ENCODE measurements around the gene MGAT5B.

Gene MGAT5B

DNA sequence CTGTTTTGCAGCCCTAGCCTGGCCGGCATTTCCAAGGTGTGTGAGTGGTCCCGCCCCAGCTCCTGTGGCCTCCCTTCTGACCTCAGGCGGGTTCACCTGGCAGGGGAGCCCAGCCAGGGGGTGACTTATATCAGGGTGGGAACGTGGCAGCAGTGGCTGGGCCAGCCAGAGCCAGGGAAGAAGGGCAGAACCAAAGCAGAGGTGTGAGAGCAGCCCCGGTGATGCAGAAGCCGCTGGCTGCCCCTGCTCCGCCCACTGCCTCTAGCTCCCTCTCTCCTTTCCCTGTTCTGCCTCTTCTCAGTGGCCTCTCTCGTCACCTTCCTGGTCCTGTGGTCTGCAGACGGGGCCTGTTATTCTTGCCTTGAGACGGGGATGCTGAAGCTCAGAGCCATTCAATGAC, 12.1 kb downstream of the MGAT5B start:
- DNase-seq (ENCODE audit: low spot score) = no peak

- DNase-seq (ENCODE audit: low spot score) = no peak
Observed at GRCh38 chr17:76880971-76881370, 12.8 kb downstream of the MGAT5B start.

DNA sequence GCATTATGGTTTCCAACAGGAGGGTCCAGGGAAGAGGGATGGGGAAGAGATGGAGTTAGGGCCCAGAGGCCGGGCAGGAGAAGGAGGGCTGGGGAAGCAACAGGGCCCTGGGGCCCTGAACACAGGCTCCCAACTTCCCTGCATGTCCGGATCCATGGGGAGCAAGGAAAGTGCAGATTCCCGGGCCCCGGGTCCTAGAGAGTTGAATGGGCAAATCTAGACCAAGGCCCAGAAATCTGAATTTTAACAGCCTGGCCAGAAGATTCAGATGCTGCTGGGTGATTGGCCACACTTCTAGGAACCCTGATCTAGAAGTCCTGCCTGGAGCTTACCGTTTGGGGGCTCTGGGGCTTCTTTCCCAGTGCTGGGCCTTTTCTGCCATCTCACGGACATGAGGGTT, 13.2 kb downstream of the MGAT5B start:
- DNase-seq (ENCODE audit: low spot score) = no peak

DNA sequence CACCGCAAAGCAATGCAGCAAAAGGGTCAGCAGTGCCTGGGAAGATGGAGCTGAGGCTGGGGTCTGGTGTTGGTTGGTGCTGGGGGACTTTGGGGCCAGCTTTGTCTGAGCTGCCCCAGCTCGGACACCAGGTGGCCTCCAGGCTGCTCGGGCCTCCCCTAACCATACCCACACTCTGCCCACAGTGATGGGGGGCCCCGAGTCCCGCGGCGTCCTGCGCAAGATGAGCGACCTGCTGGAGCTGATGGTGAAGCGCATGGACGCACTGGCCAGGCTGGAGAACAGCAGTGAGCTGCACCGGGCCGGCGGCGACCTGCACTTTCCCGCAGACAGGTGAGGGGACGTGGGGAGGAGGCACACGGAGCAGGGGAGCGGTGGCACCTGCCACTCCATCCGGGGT, 13.8 kb downstream of the MGAT5B start:
- no peak for DNase-seq (ENCODE audit: low spot score)

DNA sequence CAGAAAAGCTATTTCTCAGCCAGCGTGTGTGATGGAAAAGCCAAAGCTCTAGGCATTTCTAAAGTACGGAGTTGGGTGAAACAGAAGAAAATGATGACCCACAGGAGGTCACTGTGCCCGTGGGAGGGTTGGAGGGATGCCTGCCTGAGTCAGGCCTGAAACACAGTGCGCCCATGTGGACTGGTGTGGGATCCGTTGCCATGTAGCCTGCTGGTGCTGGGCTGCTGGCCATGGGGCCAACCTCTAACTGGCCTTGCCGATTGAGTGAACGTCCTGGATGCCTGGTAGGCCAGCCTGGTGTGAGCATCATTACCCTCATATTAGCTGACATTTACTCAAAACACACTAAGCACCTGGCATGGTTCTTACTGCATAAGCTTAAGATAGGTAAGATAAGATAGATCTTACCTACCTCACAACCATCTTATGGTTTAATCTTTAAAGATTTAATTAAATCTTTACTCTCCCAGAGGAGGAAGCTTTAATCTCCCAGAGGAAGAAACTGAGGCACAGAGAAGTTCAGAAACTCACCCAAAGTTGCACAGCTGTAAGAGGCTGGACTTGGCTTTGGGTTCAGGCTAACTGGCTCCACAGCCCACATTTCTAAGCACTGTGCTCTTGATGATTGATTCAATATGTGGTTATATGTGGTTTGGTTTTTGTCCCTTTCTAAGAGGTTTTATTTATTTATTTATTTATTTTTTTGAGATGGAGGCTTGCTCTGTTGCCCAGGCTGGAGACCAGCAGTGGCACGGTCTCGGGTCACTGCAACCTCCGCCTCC, 15.7 kb downstream of the MGAT5B start:
- DNase-seq (ENCODE audit: low spot score) = no peak

- DNase-seq (ENCODE audit: low spot score) = no peak
Observed at GRCh38 chr17:76884995-76885893, 17.0 kb downstream of the MGAT5B start.

DNA sequence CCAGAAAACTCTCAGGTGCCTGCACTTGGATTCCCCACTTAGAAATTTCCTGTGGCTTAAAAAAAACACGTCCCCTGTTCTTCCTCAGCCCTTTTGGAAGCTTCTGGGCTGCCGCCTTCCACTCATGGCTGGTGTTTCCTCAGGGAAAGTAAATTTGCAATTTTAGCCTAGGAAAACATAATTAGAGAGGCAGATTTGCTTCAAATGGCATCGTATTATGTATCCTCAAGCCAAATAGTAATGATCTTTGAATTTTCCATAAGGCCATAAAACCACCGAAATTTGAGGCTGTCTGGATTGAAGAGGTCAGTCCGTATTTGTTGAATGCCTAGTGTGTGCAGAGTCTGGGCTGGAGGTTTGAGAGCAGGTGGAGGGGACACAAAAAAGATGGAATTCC, 17.7 kb downstream of the MGAT5B start:
- no peak for DNase-seq (ENCODE audit: low spot score)

DNA sequence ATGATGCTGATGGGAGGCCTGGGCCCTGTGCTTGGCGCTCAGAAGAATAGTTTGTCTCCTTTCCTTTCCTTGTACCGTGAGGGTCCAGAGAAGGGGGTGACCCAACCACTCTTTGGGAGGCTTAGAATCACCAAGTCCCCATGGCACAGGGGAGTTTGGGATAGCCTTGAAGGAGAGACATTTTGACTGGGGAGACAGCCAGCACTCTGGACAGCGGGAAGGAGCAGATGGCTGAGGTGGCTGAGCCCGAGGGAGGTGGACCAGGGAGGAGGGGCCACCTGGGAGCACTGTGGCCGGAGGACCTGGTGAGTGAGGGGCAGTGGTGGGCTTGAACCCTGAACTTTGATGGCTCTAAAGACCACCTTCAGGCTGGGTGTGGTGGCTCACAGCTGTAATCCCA, 18.2 kb downstream of the MGAT5B start:
- DNase-seq (ENCODE audit: low spot score) = no peak

GRCh38 chr17:76887802-76888201, 19.6 kb downstream of the MGAT5B start:
- no peak for DNase-seq (ENCODE audit: low spot score)

DNA sequence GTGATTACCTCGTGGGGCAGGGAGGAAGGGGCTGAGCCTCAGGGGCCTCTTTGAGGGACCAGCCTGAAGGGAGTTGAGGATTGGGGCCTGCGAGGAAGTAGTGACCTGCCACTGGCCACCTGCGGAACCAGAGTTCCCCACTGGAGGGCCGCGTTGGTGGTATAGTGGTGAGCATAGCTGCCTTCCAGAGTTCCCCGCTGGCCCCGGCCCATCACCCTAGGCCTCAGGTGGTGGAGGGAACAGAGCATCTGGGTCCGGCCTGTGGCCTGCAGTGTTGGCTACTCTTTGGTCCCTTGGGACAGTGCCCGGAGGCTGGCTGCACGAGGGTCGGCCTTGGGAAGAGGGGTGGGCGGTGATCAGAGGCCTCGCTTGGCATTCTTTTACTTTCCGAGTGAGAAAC, 20.5 kb downstream of the MGAT5B start:
- no peak for DNase-seq (ENCODE audit: low spot score)

DNA sequence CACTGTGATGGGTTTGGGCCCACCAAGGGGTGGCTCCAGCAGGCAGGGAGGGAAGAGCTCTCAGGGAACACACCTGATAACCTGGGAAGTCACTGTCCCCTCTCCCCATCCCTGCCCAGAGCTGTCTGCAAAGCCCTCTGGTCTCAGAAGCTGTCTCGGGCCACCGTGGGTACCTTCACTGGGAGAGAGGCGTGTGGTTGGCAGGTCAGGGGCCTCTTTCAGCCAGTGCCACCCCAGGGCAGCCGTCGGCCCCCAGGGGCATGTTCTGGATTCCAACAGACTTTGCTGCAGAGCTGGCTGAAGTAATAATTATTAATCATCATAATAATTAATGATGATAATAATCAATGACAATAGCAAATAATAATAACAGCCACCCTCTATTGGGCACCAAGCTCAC, 21.1 kb downstream of the MGAT5B start:
- DNase-seq (ENCODE audit: low spot score) = no peak

DNA sequence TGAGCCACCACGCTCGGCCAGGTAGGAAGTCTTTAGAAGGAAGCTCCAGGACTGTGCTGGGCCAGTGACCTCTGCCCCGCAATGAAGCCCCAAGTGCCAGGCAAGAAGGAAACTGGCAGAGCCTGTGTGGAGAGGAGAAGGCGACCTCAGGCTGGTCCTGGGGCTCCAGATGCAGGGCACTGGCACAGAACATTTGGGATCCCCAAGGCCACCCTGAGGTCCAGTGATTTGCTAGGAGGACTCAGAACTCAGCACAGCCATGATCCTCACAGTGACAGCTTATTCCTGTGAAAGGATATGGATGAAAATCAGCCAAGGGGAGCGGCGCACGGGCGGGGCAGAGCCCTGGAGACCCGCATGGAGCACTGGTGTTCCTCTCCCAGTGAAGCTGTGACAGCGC, 24.1 kb downstream of the MGAT5B start:
- DNase-seq (ENCODE audit: low spot score) = no peak

DNA sequence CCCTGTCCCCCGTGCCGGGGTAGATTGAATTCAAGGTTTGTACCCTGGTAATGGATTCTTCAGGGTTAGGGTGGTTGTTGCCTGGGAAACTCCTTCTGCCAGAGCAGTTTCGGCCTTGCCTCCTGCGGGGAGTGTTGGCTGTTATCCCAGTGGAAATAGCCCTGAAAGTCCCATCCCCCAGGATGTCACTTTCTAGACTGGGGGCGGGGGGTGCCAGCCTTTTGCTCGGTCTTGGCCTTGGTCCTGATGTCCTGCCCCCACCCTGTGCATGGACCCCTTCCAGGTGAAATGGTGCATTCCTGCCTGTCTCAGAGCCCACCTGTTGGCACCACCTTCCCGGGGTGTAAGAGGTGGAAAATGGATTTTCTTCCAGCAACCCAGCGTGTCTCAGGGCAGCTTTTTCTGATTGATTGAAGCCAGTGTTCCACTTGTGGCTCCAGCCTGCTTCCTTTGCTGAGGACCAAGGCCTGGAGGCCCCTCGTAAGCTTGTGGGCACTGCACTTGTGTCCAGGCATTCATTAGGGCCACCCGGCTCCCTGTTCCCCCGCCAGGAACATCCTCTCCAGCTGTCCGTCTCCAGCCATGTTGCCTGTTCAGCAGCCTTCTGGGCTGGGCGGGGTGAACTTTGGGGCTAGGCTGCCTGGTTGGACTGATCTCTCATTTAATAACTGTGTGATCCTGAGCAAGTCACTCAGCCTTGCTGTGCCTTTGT, 25.6 kb downstream of the MGAT5B start:
- DNase-seq (ENCODE audit: low spot score) = no peak

DNA sequence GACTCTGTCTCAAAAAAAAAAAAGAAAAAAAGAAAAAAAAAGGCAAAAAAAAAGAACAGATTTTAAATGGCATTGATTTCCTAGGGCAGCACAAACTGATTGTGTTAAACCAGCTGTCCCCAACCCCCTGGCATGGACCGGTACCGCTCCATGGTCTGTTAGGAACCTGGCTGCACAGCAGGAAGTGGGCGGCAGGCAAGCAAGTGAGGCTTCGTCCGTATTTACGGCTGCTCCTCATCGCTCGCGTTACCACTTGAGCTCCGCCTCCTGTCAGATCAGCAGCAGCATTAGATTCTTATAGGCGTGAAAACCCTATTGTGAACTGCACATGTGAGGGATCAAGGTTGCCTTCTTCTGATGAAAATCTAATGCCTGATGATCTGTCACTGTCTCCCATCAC, 26.6 kb downstream of the MGAT5B start:
- no peak for DNase-seq (ENCODE audit: low spot score)

GRCh38 chr17:76897023-76897422, 28.8 kb downstream of the MGAT5B start:
- DNase-seq (ENCODE audit: low spot score) = no peak

DNA sequence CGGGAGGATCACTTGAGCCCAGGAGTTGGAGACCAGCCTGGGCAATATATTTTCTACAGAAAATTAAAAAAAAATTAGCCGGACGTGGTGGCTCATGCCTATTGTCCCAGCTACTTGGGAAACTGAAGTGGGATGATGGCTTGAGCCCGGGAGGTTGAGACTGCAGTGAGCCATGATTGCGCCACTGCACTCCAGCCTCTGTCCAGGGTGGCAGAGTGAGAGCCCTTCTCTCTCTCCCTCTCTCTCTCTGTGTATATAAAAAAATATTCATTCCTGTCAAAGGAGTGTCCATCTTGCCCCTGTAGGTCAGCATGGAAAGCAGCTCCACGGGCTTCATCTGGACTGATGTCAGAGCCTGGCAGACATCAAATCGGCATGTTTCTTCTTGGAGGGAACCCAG, 31.2 kb downstream of the MGAT5B start:
- DNase-seq (ENCODE audit: low spot score) = no peak

- DNase-seq (ENCODE audit: low spot score) = no peak
Observed at GRCh38 chr17:76900723-76901122, 32.5 kb downstream of the MGAT5B start.

GRCh38 chr17:76901542-76902197, 33.5 kb downstream of the MGAT5B start:
- DNase-seq (ENCODE audit: low spot score) = no peak

GRCh38 chr17:76902476-76902875, 34.3 kb downstream of the MGAT5B start:
- no peak for DNase-seq (ENCODE audit: low spot score)

DNA sequence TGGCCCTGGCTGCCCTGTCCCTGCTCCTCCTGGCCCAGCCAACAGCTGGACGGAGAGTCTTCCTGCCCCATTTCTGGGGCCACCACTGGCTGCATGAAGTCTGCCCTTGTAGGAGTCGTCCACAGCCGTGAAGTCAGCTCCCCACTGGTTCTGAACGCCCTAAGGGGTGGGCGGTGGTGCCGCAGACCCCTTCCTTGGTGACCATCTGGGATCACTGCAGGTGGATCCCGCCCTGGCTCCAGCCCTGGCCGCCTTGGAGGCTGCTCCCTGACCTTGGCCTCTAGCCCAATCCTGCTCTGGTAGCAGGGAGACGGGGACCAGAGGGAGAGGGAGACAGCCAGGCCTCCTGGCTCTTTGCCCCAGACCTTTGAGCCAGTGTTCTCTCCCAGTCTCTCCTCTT, 35.4 kb downstream of the MGAT5B start:
- DNase-seq (ENCODE audit: low spot score) = no peak

- DNase-seq (ENCODE audit: low spot score) = no peak
Observed at GRCh38 chr17:76904116-76904515, 35.9 kb downstream of the MGAT5B start.

- DNase-seq (ENCODE audit: low spot score) = no peak
Observed at GRCh38 chr17:76905036-76905435, 36.8 kb downstream of the MGAT5B start.

All from kidney capillary endothelial cell (primary cell).